HepG2 (cell line): ENCODE data around the gene TSPAN5. TPM values are rescaled to one million over a fixed set of nuclear protein-coding genes. Genes with fewer than 3 reads are reported as not detected.

Source experiments
- ATAC-seq: fragments of 200-7000 bp; cut with Tn5 transposase; 3 replicates; pipeline ENCODE4 v1.9.1; 2020; ENCODE audit warnings: mild to moderate bottlenecking, moderate library complexity
- BruUV-seq: library from RNA; stranded (reverse); fragments of 400-500 nt; replicated peaks from 2 replicates; lab custom pipeline; 2021; lab: Mats Ljungman, UMichigan
- CTCF ChIA-PET: fragments of 300-600 bp; formaldehyde crosslinking; extraction: SDS; loops from one replicate; lab custom pipeline; 2021; ENCODE audit warnings: low total read pairs, inconsistent platforms, low intra/inter-chr PET ratio; lab: Yijun Ruan, JAX
- POLR2A ChIA-PET: fragments of 350-600 bp; sonication (Branson Sonifier 250); formaldehyde crosslinking; loops from one replicate; lab custom pipeline; 2020; ENCODE audit warnings: antibody characterized with exemption, inconsistent platforms; lab: Yijun Ruan, JAX
- DNase-seq: peaks from one replicate; pipeline ENCODE4 v3.0.0-alpha.2; 2015; ENCODE audit warnings: low spot score
- FAIRE-seq: peaks from 3 replicates; lab custom pipeline; 2011; peaks lifted over from hg19 to GRCh38; lab: Jason Lieb, UNC
- H2AFZ ChIP-seq: one replicate; pipeline ENCODE4 v1.6.1; 2011; ENCODE audit warnings: low read length, inconsistent platforms
- H3K27ac ChIP-seq: fragments of 300-600 bp; 3 replicates; pipeline ENCODE4 v1.8.0; 2011; ENCODE audit warnings: mixed run types, mild to moderate bottlenecking, mixed read lengths, low read length, inconsistent platforms; ENCODE audit not compliant: insufficient read depth; ENCODE audit errors: extremely low read length
- H3K27me3 ChIP-seq, 2 experiments: fragments of 200-600 bp in 1 of 2; 2 replicates in 1 of 2; 3 replicates in 1 of 2; pipeline versions ENCODE4 v1.6.0 to v1.8.0; 2011; ENCODE audit warnings: low read length in 2 of 2, mild to moderate bottlenecking in 2 of 2, moderate library complexity in 2 of 2, inconsistent platforms in 1 of 2; ENCODE audit not compliant: insufficient read depth in 2 of 2, control insufficient read depth in 1 of 2
- H3K36me3 ChIP-seq, 2 experiments: fragments of 200-600 bp in 1 of 2; replicated peaks in 1 of 2; 2 replicates in 1 of 2; 3 replicates in 1 of 2; pipeline versions ENCODE4 v1.5.1 to v1.8.0; 2011; ENCODE audit warnings: low read length in 2 of 2, inconsistent platforms in 1 of 2; ENCODE audit not compliant: insufficient read depth in 2 of 2, control insufficient read depth in 1 of 2
- H3K4me1 ChIP-seq: 2 replicates; pipeline ENCODE4 v1.5.1; 2012; ENCODE audit warnings: low read length, inconsistent platforms; ENCODE audit not compliant: insufficient read depth
- H3K4me2 ChIP-seq: 2 replicates; pipeline ENCODE4 v1.6.0; 2011; ENCODE audit warnings: low read depth, low read length, inconsistent platforms
- H3K4me3 ChIP-seq, 3 experiments: fragments of 200-600 bp in 1 of 3; sonication (generic), shearing (Covaris generic) in 1 of 3; replicated peaks in 1 of 3; 2 replicates each; pipeline ENCODE4 v1.5.1; 2011 to 2016; ENCODE audit warnings: low read length in 3 of 3, inconsistent platforms in 2 of 3, low read depth in 2 of 3, mild to moderate bottlenecking in 2 of 3, control low read depth in 1 of 3, mixed read lengths in 1 of 3; ENCODE audit not compliant: insufficient read depth in 1 of 3
- H3K79me2 ChIP-seq: one replicate; pipeline ENCODE4 v1.6.1; 2011; ENCODE audit warnings: low read length, inconsistent platforms; ENCODE audit not compliant: insufficient read depth
- H3K9ac ChIP-seq: 2 replicates; pipeline ENCODE4 v1.6.0; 2011; ENCODE audit warnings: mild to moderate bottlenecking, low read depth, low read length, inconsistent platforms; ENCODE audit not compliant: insufficient read depth
- H3K9me3 ChIP-seq: 2 replicates; pipeline ENCODE4 v1.5.1; 2012; ENCODE audit warnings: mild to moderate bottlenecking, low read length
- H4K20me1 ChIP-seq: 2 replicates; pipeline ENCODE4 v1.6.0; 2011; ENCODE audit warnings: inconsistent platforms, mild to moderate bottlenecking, low read length, moderate library complexity; ENCODE audit not compliant: insufficient read depth
- CREM ChIP-seq, 2 experiments: sonication (generic) in 1 of 2; formaldehyde crosslinking in 1 of 2; IDR thresholded peaks; 2 replicates each; pipeline versions ENCODE4 v1.4.0 to v1.6.1; 2016 to 2020; ENCODE audit warnings: antibody characterized with exemption in 1 of 2, mild to moderate bottlenecking in 1 of 2, missing genetic modification reagents in 1 of 2
- FOSL1 ChIP-seq: sonication (generic); formaldehyde crosslinking; IDR thresholded peaks from 2 replicates; pipeline ENCODE4 v1.9.0; 2021; ENCODE audit warnings: missing genetic modification reagents, borderline replicate concordance
- MEIS2 ChIP-seq: sonication (generic); formaldehyde crosslinking; IDR thresholded peaks from 2 replicates; pipeline ENCODE4 v1.9.0; 2021; ENCODE audit warnings: mild to moderate bottlenecking, missing genetic modification reagents
- MYNN ChIP-seq: sonication (generic); formaldehyde crosslinking; IDR thresholded peaks from 2 replicates; pipeline ENCODE4 v1.4.0; 2020; ENCODE audit warnings: mild to moderate bottlenecking, low read depth, missing genetic modification reagents
- STAT5B ChIP-seq: sonication (generic); formaldehyde crosslinking; IDR thresholded peaks from 2 replicates; pipeline ENCODE4 v1.4.0; 2020; ENCODE audit warnings: missing genetic modification reagents
- TBL1XR1 ChIP-seq: fragments of 150-350 bp; IDR thresholded peaks from 2 replicates; pipeline ENCODE4 v1.6.1; 2014; ENCODE audit warnings: borderline replicate concordance, low read length; ENCODE audit not compliant: partially characterized antibody
- ZNF329 ChIP-seq: sonication (generic); formaldehyde crosslinking; IDR thresholded peaks from 2 replicates; pipeline ENCODE4 v1.9.0; 2021; ENCODE audit warnings: low read depth, mild to moderate bottlenecking, missing genetic modification reagents
- ZNF44 ChIP-seq: sonication (generic); formaldehyde crosslinking; IDR thresholded peaks from 2 replicates; pipeline ENCODE4 v1.5.1; 2020; ENCODE audit warnings: mild to moderate bottlenecking, missing genetic modification reagents
- ZNF577 ChIP-seq: sonication (generic); formaldehyde crosslinking; IDR thresholded peaks from 2 replicates; pipeline ENCODE4 v1.4.0; 2020; ENCODE audit warnings: mild to moderate bottlenecking, low read depth, missing genetic modification reagents, borderline replicate concordance
- ZNF775 ChIP-seq: sonication (generic); formaldehyde crosslinking; IDR thresholded peaks from 2 replicates; pipeline ENCODE4 v1.4.0; 2020; ENCODE audit warnings: missing genetic modification reagents, mild to moderate bottlenecking, moderate library complexity, borderline replicate concordance
- ZZZ3 ChIP-seq: sonication (generic); formaldehyde crosslinking; IDR thresholded peaks from 2 replicates; pipeline ENCODE4 v1.4.0; 2020; ENCODE audit warnings: missing genetic modification reagents, mild to moderate bottlenecking, borderline replicate concordance
- WGBS: methylation state at CpG from one replicate; pipeline ENCODE4 v1.1.6; 2017; ENCODE audit warnings: low lambda C conversion rate; 5-methylcytosine and 5-hydroxymethylcytosine counted together
- in situ Hi-C: cut with HindIII; loops from 2 replicates; pipeline ENCODE4 v1.10.0; 2017; ENCODE audit warnings: low pct_unique_long_range_greater_than_20kb; ENCODE audit not compliant: extremely low pct_ligation_motif_present
- intact Hi-C: fragments of 100-400 bp; cut with micrococcal nuclease; formaldehyde crosslinking; loops from one replicate; pipeline ENCODE4 v1.10.0; 2022; ENCODE audit not compliant: unreplicated experiment
- polyA plus RNA-seq, 8 experiments: library from polyadenylated mRNA; depleted of rRNA in 3 of 8; stranded (reverse) in 7 of 8; unstranded in 1 of 8; fragments of >200 nt; fragmentation: Illumina TruSeq in 4 of 8; extraction: Trizol in 4 of 8; gene quantifications; 2 replicates each; pipeline versions ENCODE4 v1.2.1 to v1.2.3, GENCODE V29; 2011 to 2016; ENCODE audit warnings: low read depth in 4 of 8, missing spikeins in 1 of 8, mixed read lengths in 1 of 8; ENCODE audit not compliant: insufficient read depth in 1 of 8
- total RNA-seq, 5 experiments: library from RNA; depleted of rRNA; stranded (reverse); fragments of >200 nt; fragmentation: Illumina TruSeq; extraction: Trizol; gene quantifications; 2 replicates each; pipeline ENCODE4 v1.2.3, GENCODE V29; 2016; ENCODE audit warnings: low read depth in 1 of 5
- TF ChIP-seq, protein P1 (sequence below): sonication (generic); formaldehyde crosslinking; IDR thresholded peaks from 2 replicates; pipeline ENCODE4 v1.4.0; 2020; ENCODE audit warnings: missing genetic modification reagents, borderline replicate concordance
- TF ChIP-seq, protein P2 (sequence below): sonication (generic); formaldehyde crosslinking; IDR thresholded peaks from 2 replicates; pipeline ENCODE4 v1.8.0; 2022; ENCODE audit warnings: missing genetic modification reagents, mild to moderate bottlenecking, borderline replicate concordance
- TF ChIP-seq, protein P3 (sequence below): sonication (generic); formaldehyde crosslinking; IDR thresholded peaks from 2 replicates; pipeline ENCODE4 v1.8.0; 2023; ENCODE audit warnings: mild to moderate bottlenecking, missing genetic modification reagents
- TF ChIP-seq, protein P4 (sequence below): sonication (generic); formaldehyde crosslinking; IDR thresholded peaks from 2 replicates; pipeline ENCODE4 v1.9.0; 2021; ENCODE audit warnings: missing genetic modification reagents, borderline replicate concordance

Gene TSPAN5
- total and polyA plus RNA-seq, 2 of the 13 experiments (the other 11 are each of a cell fraction or from before 2014, with no cell fraction given) = 0.20 to 0.53 TPM

GRCh38 chr4:98614094-98614493 is 44.3 kb downstream of the TSPAN5 start (continued):
- TF ChIP-seq, protein P1, sequence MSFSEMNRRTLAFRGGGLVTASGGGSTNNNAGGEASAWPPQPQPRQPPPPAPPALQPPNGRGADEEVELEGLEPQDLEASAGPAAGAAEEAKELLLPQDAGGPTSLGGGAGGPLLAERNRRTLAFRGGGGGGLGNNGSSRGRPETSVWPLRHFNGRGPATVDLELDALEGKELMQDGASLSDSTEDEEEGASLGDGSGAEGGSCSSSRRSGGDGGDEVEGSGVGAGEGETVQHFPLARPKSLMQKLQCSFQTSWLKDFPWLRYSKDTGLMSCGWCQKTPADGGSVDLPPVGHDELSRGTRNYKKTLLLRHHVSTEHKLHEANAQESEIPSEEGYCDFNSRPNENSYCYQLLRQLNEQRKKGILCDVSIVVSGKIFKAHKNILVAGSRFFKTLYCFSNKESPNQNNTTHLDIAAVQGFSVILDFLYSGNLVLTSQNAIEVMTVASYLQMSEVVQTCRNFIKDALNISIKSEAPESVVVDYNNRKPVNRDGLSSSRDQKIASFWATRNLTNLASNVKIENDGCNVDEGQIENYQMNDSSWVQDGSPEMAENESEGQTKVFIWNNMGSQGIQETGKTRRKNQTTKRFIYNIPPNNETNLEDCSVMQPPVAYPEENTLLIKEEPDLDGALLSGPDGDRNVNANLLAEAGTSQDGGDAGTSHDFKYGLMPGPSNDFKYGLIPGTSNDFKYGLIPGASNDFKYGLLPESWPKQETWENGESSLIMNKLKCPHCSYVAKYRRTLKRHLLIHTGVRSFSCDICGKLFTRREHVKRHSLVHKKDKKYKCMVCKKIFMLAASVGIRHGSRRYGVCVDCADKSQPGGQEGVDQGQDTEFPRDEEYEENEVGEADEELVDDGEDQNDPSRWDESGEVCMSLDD (CRISPR knock-in tag) = no peak
- TF ChIP-seq TBL1XR1 = no peak
- TF ChIP-seq ZNF329 (CRISPR knock-in tag) = no peak
- no peak for TF ChIP-seq MYNN (CRISPR knock-in tag)
- TF ChIP-seq ZZZ3 = no peak
- no peak for TF ChIP-seq ZNF775 (CRISPR knock-in tag)

DNA sequence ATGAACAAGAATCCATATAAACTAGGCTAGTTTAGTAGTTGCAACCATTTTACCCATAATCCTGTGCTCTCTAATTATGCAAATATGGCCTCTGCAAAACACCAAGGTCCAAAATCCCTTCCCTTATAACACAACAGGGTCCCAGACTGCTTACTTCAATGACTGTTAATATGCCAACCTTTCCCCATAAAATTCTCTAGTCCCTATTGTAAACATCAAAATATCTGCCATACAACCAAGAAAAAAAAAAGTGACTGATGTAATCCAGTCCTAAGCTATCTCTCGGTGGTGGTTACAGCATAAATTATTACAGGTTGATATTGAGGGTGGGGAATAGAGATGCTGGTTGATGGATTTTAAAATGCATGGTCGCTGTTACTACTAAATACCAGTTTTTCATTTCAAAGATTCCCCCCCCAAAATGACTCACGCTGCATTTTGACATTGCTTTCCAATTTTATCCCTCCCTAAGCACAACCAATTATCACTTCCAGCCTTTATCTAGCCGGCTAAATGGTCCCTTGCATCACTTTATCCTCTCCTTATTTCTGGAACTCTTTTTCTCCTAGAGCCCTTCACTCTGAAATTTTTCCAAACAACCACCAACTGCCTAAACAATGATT is 44.8 kb downstream of the TSPAN5 start:
- POLR2A ChIA-PET = no interaction called here
- no peaks in the 10 kb centered on the region for H3K79me2 ChIP-seq
- no peak overlapping the region for H3K9ac ChIP-seq
- H3K27ac ChIP-seq = no peak overlapping the region
- H3K4me2 ChIP-seq = no peak overlapping the region
- FAIRE-seq = no peak
- no peak for ATAC-seq
- H3K4me1 ChIP-seq = no peaks in the 10 kb centered on the region
- 26% methylated on average over 4 of the region's 4 CpGs for WGBS
- no peaks in the 10 kb centered on the region for H3K36me3 ChIP-seq
- no peak for DNase-seq
- in situ Hi-C loops (no loop called here), intact Hi-C loops (no loop called here)
- no peak overlapping the region for H2AFZ ChIP-seq
- peaks cover 0 to 9% of the 10 kb centered on the region in 2 experiments; a peak in 2 of 5 replicates for H3K27me3 ChIP-seq
- CTCF ChIA-PET = no interaction called here
- H3K4me3 ChIP-seq = no peak overlapping the region
- H3K9me3 ChIP-seq = no peaks in the 10 kb centered on the region
- H4K20me1 ChIP-seq = no peaks in the 10 kb centered on the region
- BruUV-seq = no TSS peak
- no peak for TF ChIP-seq ZNF577 (CRISPR knock-in tag)
- TF ChIP-seq, protein P2, sequence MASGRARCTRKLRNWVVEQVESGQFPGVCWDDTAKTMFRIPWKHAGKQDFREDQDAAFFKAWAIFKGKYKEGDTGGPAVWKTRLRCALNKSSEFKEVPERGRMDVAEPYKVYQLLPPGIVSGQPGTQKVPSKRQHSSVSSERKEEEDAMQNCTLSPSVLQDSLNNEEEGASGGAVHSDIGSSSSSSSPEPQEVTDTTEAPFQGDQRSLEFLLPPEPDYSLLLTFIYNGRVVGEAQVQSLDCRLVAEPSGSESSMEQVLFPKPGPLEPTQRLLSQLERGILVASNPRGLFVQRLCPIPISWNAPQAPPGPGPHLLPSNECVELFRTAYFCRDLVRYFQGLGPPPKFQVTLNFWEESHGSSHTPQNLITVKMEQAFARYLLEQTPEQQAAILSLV (CRISPR knock-in tag) = no peak
- TF ChIP-seq STAT5B (CRISPR knock-in tag) = no peak
- no peak for TF ChIP-seq FOSL1 (CRISPR knock-in tag)
- TF ChIP-seq MEIS2 (CRISPR knock-in tag) = no peak
- TF ChIP-seq ZNF44 (CRISPR knock-in tag) = no peak
- TF ChIP-seq, protein P3, sequence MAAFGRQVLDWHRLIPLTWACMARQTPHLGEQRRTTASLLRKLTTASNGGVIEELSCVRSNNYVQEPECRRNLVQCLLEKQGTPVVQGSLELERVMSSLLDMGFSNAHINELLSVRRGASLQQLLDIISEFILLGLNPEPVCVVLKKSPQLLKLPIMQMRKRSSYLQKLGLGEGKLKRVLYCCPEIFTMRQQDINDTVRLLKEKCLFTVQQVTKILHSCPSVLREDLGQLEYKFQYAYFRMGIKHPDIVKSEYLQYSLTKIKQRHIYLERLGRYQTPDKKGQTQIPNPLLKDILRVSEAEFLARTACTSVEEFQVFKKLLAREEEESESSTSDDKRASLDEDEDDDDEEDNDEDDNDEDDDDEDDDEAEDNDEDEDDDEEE (CRISPR knock-in tag) = no peak
- TF ChIP-seq, protein P4, sequence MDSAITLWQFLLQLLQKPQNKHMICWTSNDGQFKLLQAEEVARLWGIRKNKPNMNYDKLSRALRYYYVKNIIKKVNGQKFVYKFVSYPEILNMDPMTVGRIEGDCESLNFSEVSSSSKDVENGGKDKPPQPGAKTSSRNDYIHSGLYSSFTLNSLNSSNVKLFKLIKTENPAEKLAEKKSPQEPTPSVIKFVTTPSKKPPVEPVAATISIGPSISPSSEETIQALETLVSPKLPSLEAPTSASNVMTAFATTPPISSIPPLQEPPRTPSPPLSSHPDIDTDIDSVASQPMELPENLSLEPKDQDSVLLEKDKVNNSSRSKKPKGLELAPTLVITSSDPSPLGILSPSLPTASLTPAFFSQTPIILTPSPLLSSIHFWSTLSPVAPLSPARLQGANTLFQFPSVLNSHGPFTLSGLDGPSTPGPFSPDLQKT (CRISPR knock-in tag) = no peak
- TF ChIP-seq CREM (IDR thresholded peaks at IDR 0.05) = no peak
- TF ChIP-seq CREM (CRISPR knock-in tag; IDR thresholded peaks at IDR 0.05) = no peak
- TF ChIP-seq ZNF329 (CRISPR knock-in tag) = no peak
